ENCODE results near the gene EEF1A1. TPM values are rescaled to one million over a fixed set of nuclear protein-coding genes. Genes with fewer than 3 reads are reported as not detected.
"Not testable (repeated sequence)": the region's sequence is repeated elsewhere in the genome, so short reads cannot be mapped to it uniquely, and the experiment has no call there.

EEF1A1 gene
- total and polyA plus RNA-seq, 12 donors, result 7,361 to 13,514 (median 9,351) TPM

- 41 to 60% (median 50%) methylated on average over 1 of the region's 1 CpG for WGBS, 4 donors
- no peak overlapping the region for H3K4me3 ChIP-seq
- H3K27me3 ChIP-seq, result no peaks in the 10 kb centered on the region
- no peak for DNase-seq
- H3K9me3 ChIP-seq (replicated peaks in 1 of 3), result no peaks in the 10 kb centered on the region
- intact Hi-C loops (cut with DNase I), result loop anchor here in 1 of 2 donors (10.0 kb wide), 1 partner anchor 105 kb away; no protein-coding TSS in a partner anchor
- TF ChIP-seq POLR2A (IDR thresholded peaks at IDR 0.05) (no peak), CTCF (IDR thresholded peaks at IDR 0.05) (no peak)
- H3K27ac ChIP-seq, result no peak overlapping the region
- no peaks in the 10 kb centered on the region for H3K4me1 ChIP-seq (replicated peaks in 1 of 2)
- peaks cover 0 to 2% of the 10 kb centered on the region in 2 donors for H3K36me3 ChIP-seq (replicated peaks in 1 of 2)
These were observed 11.0 kb downstream of the EEF1A1 start for GRCh38 chr6:73509851-73510250.

- Histone ChIP-seq H3K9me3 (replicated peaks in 1 of 3) (no peaks in the 10 kb centered on the region), H3K27ac (no peak overlapping the region), H3K36me3 (replicated peaks in 1 of 2) (no peaks in the 10 kb centered on the region), H3K4me1 (replicated peaks in 1 of 2) (no peaks in the 10 kb centered on the region), H3K27me3 (no peaks in the 10 kb centered on the region), H3K4me3 (no peak overlapping the region)
- TF ChIP-seq POLR2A (IDR thresholded peaks at IDR 0.05), result no peak
- TF ChIP-seq CTCF (IDR thresholded peaks at IDR 0.05), result no peak
- intact Hi-C loops (cut with DNase I), result loop anchor here in 1 of 2 donors (10.0 kb wide), 1 partner anchor 106 kb away; no protein-coding TSS in a partner anchor
- 44 to 82% (median 55%) methylated on average over 1 of the region's 1 CpG for WGBS, 4 donors
- no peak for DNase-seq
These were observed 12.1 kb downstream of the EEF1A1 start for GRCh38 chr6:73508776-73509175.

GRCh38 chr6:73506246-73506645 lies 14.6 kb downstream of the EEF1A1 start:
- Histone ChIP-seq H3K27ac (no peak overlapping the region), H3K9me3 (replicated peaks in 1 of 3) (no peaks in the 10 kb centered on the region), H3K4me3 (no peak overlapping the region), H3K27me3 (no peaks in the 10 kb centered on the region), H3K36me3 (replicated peaks in 1 of 2) (peaks cover 0 to 8% of the 10 kb centered on the region in 2 donors), H3K4me1 (replicated peaks in 1 of 2) (no peaks in the 10 kb centered on the region)
- WGBS, 4 donors, result 81 to 92% (median 90%) methylated on average over 6 of the region's 6 CpGs
- TF ChIP-seq CTCF (IDR thresholded peaks at IDR 0.05) (no peak), POLR2A (IDR thresholded peaks at IDR 0.05) (no peak)
- intact Hi-C loops (cut with DNase I), result loop anchor here in 1 of 2 donors (10.0 kb wide), 1 partner anchor 109 kb away; no protein-coding TSS in a partner anchor
- no peak for DNase-seq

GRCh38 chr6:73505705-73506104 lies 15.1 kb downstream of the EEF1A1 start:
- not testable (repeated sequence) for H3K4me1 ChIP-seq (replicated peaks in 1 of 2); H3K27ac ChIP-seq; H3K9me3 ChIP-seq (replicated peaks in 1 of 3); H3K4me3 ChIP-seq; H3K27me3 ChIP-seq
- DNase-seq, result peak in 1 of 7 donors; percentile 9
- H3K36me3 ChIP-seq (replicated peaks in 1 of 2), result peaks cover 0 to 12% of the 10 kb centered on the region in 2 donors
- 93 to 97% (median 95%) methylated on average over 8 of the region's 8 CpGs for WGBS, 4 donors
- intact Hi-C loops (cut with DNase I), result loop anchor here in 1 of 2 donors (10.0 kb wide), 1 partner anchor 109 kb away; no protein-coding TSS in a partner anchor

- H3K27ac ChIP-seq, result no peak overlapping the region
- no peaks in the 10 kb centered on the region for H3K4me1 ChIP-seq (replicated peaks in 1 of 2)
- DNase-seq, result no peak
These were observed 15.7 kb downstream of the EEF1A1 start for GRCh38 chr6:73505142-73505541.

More at GRCh38 chr6:73505142-73505541, 15.7 kb downstream of the EEF1A1 start:
- TF ChIP-seq POLR2A (IDR thresholded peaks at IDR 0.05), result no peak
- no peak for TF ChIP-seq CTCF (IDR thresholded peaks at IDR 0.05)
- no peak overlapping the region for H3K4me3 ChIP-seq
- peaks cover 0 to 18% of the 10 kb centered on the region in 2 donors for H3K36me3 ChIP-seq (replicated peaks in 1 of 2)
- H3K27me3 ChIP-seq, result no peaks in the 10 kb centered on the region
- intact Hi-C loops (cut with DNase I), result loop anchor here in 1 of 2 donors (10.0 kb wide), 1 partner anchor 110 kb away; no protein-coding TSS in a partner anchor
- no peaks in the 10 kb centered on the region for H3K9me3 ChIP-seq (replicated peaks in 1 of 3)

All from adrenal gland (tissue), 12 donors.